GM19043 (cell line): Measurements from ENCODE around the gene FUT7.
"Not testable (repeated sequence)": the region's sequence is repeated elsewhere in the genome, so short reads cannot be mapped to it uniquely, and the experiment has no call there.

Source experiments
- ATAC-seq: cut with Tn5 transposase; IDR thresholded peaks from one replicate; pipeline ENCODE4 v1.9.1; 2021; ENCODE audit warnings: low read depth; ENCODE audit not compliant: unreplicated experiment

The FUT7 gene

DNA sequence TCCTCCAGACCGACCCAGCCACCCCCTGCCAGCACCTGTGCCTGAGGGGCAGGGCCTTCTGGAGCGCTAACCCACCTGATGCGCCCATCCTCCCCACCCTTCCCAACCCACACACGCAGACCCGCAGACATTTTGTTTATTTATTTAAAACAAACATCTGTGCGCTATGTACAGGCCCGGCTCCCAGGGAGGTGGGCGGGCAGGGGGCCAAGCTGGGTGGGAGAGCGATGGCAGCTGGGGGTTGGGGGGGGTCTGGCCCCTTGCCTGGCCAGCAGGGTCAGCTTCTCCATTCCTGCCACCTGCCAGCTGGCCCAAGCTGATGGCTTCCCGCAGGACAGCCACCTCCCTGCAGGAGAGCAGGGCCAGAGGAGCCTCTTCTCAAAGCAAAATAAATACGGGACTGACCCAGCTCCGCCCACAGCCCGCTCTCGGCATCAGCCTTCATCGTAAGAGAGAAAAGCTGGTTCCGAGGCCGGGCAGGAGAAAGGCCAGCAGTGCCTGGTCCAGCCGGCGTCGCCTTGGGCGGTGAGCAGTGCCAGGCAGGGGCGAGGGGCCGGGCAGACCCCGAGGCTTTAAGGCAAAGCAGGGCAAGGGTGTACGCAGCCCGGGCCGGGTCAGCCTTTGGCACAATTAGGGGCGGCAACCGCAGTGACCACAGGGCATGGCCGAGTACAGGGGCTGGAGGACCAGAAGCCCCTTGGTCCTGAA lies 24.6 kb downstream of the FUT7 start:
- no peak for ATAC-seq

DNA sequence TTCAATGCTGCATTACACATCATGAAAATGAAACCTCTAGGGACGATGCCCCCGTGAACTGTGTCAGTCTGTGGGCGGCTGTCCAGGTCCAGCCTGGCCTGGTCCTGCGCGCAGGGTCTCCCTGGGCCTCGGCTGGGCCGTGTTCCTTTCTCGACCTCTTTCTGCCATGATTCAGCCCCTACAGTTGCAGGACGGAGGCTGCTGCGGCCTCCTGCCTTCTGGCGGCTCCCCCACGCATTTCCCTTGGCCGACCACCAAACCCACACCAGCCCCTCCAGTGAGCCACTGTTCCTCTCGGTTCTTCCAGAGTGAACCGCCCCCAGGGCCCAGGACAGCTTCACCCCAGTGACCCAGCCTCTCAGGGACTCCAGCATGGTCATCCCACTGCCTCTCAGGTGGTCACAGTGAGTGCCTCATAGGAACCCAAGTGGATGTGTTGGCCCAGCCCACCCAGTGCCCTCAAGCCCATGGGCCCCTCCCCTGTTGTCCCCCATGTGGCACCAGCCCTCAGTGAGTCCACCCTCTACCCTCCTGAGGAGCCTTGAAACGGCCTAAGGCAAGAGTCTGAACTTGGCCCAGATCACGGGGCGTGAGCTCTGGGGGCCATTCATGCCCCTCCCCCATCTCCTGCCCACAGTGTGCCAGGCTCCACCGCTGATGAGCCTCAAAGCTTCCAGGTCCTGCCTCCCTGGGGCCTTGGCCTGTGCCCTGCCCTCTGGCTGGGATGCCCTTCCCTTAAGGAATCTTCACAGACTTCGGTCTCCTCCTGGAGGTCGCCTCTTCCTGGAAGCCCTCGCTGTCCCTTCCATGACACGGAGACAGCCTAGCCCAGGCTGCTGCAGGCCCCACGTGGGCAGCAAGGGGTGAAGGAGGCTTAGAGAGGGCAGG lies 25.5 kb downstream of the FUT7 start:
- ATAC-seq = no peak

DNA sequence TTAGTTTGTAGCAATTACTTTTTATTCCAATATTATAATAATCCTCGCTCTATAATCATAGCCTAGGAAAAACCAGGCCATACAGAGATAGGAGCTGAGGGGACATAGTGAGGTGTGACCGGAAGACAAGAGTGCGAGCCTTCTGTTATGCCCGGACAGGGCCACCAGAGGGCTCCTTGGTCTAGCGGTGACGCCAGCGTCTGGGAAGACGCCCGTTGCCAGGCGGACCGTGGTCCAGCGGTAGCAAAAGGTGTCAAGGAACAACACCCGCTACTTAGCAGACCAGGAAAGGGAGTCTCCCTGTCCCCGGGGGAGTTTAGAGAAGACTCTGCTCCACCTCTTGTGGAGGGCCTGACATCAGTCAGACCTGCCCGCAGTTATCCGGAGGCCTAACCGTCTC lies 27.6 kb downstream of the FUT7 start:
- not testable (repeated sequence) for ATAC-seq

DNA sequence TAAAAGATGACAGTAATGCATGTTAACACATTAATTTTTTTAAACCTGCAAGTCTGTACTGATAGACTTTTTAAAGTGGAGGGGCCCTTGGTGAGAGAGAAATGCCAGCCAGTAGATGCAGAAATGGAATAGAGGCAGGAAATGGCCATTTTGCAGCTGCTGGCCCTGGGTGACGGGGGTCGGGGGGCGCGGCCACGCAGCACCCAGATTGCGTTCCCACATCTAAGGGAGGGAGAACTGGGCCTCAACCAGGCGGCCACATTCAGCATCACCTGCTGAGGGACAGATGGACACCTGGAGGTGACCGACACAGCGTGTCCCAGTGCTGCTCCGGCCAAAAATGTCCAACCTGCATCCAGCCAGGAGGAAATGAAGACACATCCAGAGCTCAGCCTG lies 29.2 kb downstream of the FUT7 start:
- ATAC-seq = no peak

DNA sequence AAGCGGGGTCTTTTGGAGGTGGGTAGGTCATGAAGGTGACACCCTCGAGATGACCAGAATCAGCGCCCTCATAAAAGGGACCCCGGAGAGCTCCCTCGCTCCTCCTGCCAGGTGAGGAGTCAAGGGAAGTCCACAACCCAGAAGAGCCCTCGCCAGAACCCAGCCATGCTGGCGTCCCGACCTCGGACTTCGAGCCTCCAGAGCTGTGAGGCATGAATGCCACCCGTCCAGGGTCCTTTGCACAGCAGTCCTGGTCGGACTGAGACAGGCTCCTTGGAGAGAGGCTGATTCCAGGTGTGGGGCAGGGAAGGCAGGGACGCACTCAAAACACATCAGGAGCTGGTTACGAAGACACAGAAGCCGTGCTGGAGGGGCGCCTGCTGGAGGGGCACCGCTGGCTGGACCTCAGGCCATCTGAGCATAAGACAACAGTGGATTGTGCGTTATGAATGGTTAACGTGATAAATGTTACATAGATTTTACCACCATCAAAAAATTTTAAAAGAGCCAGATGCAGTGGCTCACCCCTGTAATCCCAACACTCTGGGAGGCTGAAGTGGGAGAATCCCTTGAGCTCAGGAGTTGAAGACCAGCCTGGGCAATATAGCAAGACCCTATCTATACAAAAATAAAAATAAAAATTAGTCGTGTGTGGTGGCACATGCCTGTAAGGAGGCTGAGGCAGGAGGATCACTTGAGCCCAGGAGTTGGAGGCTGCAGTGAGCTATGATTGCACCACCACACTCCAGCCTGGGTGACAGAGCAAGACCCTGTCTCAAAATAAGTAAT lies 29.8 kb downstream of the FUT7 start:
- no peak for ATAC-seq

DNA sequence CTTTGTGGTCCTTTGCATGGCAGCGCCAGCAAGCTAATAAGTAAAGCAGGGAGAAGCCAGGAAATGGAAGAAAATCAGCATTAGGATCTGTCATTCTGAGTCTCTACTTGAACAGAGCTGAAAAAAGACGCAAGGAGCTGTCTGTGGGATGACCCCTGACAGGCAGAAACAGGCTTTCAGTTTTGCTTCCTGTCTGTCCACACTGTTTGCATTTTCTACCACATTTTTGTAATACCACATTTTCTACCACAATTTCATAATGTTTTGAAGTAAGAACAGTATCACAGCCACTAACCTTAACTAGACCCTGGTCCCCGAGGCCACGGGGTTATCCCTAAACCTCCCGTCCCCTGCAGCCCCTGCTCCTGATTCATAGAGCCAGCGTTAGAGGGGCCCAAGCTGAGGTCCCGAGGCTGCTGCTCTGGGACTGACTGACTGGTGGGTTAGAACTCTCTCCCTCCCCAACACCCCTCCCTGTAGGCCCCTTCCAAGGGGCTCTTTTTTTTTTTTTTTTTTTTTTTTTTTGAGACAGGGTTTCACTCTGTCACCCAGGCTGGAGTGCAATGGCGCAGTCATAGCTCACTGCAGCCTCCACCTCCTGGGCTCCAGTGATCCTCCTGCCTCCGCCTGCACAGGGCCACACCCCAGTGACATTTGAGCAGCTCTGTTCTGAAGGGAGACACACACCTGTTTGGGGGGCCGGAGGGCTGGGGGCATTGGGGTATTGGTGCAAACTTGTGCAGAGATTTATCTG lies 31.5 kb downstream of the FUT7 start:
- peak; percentile 67 for ATAC-seq

DNA sequence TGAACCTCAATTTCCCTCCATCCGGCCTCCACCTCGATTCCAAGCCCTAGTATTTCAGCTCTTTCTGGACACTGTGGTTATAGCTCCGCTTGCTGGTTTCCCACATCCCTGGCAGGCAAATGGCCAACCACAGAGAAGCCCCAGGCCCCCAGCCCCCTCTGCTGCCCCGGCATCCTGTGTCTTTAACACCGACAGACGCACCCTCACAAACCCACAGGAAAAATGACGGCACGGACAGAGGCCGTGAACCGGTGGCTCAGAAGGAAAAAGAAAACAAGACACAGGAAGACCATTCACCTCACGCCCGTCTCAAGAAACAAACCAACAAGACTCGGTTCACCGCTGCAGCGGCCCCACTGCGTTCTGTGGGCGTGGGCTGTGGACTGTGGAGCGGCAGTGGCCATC lies 34.1 kb downstream of the FUT7 start:
- ATAC-seq = no peak

DNA sequence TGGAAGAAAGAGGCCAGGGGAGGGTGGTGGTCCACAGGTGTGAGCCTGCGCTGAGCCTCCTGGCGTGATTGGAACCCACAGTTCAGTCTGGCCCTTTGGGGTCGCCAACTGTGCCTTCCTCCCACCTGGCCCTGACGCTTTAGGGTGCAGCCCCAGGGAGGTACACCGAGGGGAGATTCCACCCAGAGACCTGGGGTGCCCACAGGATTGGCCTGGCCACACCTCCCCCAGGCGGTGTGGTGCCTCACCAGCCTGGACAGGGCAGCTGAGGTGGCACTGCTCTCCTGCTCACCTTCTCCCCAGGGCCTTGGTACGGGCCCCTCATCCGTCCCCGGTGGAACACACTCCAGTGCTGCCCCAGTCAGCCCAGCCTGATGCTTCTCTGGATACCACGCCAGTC lies 34.5 kb downstream of the FUT7 start:
- ATAC-seq = no peak

DNA sequence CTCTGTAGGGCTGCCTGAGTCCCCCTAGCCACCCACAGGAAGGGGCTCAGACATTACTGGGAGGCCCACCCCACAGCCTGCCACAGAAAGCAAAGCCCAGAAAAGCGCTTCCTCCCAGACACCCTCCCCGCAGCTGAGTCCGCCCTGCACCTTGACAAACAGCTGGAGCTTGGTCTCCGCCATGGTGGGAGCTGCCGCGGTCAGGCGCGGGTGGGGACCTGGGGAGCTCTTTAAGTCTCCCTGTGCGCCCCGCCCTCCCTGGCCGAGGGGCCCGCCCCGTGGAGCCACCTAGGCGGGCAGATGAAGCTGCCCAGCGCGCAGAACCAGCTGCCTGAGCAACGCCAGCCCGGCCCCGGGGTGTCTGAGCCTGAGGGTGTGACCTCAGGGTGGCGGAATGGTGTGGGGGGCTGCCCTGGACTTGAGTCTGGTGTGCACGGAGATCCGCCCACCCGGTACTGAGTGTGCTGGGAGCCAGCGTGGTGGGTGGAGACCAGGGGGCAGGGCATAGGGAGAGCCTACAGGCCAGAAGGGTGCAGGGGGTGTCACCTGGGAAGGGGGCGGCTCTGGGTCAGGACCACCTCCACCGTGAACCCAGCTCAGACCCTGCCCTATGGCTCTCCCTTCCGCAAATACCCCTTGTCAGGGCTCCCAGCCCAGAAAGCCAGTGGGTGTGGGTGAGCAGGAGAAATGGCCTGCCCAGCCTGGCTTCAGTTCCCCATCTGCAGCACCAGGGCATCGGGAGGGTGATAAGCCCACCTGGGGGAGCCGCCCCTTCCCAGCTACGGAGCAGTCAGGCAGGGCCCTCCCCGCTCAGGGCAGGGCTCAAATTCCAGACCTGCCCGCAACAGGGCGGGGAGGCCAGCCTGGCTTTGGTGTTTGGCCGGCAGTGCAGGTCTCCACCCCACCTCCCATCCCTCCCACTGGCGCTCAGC lies 35.3 kb downstream of the FUT7 start, which contains the start of gene CLIC3:
CLIC3 (minus strand) TSS at position 208 of the 932 bp plus-strand sequence; CDS start at position 183, 25 bp downstream.
- ATAC-seq = no peak

DNA sequence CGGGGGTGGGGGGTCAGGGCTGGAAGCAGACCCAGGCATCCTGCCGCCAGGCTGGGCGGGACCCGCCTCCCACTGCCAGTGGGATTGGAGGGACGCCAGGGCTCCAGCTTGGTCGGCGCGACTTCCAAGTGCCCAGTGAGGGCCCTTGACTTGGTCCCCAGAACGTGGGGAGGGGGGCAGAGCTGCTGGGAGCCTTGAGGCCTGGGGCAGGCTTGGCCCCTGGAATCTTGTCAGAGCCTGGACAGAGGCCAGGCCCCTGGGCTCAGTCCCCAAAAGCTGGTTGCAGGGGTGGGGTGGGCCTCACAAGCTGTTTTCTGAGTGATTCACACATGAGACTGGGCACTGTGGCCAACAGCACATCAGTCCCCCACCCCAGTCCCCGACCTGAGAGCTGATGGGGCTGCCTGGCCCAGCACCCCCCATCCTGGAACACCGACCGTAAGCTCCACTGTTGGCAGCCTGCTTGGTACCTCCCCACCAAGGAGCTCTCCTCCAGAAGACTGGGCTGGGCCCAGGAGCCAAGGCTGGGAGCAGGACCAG lies 36.0 kb downstream of the FUT7 start:
- no peak for ATAC-seq

DNA sequence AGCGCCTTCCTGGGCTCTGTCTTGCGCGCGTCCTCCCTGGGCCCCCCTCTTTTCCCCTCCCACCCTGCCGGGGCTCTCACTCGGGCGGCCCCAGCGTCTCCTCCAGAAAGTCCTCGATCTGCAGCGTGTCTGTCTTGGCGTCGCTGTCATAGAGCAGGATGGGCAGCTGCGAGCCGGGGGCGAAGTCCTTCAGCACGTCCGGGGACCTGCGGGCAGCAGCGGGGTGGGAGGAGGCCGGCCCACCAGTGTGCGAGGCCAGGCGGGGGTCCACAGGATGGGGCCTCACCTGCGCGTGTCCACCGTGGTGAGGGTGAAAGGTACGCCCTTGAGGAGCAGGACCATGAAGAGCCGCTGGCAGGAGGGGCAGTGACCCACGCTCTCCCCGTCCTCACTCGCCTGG lies 36.5 kb downstream of the FUT7 start:
- no peak for ATAC-seq

DNA sequence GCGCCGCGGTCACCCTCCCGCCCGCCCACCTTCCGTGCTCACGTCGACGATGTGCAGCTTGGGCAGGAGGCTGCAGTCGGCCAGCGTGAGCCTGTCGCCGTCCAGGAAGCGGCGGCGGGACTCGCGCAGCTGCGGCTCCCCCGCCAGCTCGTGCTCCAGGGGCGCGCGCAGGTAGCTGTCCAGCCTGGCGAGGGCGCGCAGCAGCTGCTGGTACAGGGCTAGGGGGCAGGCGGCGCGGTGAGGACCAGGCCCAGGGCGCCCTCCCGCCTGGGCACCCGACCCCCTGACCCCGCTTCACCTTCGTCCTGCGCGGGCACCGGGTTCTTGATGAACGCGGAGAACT lies 37.0 kb downstream of the FUT7 start:
- no peak for ATAC-seq

DNA sequence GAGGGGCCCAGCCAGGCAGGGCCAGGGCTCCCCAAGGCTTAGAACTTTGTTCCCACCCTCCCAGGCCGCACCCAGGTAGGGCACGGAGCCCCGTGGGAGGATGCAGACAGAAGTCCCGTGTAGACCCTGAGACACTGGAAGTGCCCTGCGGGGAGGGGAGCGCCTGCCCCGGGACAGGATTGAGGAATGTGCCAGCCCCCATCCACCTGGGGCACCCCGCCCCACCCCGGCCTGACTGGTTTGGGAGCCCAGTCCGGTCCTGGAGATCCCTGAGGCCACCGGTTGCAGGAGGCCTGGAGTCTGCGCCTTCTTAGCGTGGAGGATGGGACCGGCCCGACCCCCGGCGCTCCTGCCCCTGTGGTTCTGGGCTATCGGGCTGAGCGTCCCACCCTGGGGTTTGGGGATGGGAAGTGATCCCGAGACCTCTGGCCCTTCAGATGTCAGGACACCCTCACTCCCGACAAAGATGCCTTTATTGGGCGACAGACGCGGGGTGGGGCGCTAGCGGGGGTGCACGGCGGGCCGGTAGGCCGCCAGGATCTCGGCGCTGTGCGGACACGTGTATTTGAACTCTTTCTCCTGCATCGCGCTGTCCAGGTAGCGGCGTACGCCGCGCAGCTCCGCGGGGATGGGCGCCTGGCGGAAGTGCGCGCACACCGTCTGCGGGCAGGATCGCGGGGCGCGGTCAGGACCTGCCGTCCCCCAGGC lies 37.6 kb downstream of the FUT7 start:
- no peak for ATAC-seq

DNA sequence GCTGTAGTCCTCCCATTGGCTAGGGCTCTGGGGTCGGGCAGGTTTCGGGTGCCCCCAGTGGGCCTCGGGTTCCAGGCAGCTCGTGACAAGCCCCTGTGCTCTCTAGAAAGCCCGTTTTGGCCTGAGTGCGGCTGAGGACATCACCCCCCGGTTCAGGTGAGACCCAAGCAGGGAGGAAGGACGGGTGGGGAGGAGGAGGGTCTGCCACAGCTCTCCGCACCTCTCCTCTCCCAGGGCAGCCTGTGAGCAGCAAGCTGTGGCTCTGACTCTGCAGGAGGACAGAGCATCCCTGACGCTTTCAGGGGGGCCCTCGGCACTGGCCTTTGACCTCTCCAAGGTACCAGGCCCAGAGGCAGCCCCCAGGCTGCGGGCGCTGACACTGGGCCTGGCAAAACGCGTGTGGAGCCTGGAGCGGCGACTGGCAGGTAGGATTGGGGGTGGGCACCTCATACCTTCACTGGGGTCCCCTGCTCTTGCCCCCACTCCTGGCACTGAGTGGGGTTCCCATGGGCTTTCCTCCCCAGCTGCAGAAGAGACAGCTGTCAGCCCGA lies 39.0 kb downstream of the FUT7 start:
- ATAC-seq = no peak

DNA sequence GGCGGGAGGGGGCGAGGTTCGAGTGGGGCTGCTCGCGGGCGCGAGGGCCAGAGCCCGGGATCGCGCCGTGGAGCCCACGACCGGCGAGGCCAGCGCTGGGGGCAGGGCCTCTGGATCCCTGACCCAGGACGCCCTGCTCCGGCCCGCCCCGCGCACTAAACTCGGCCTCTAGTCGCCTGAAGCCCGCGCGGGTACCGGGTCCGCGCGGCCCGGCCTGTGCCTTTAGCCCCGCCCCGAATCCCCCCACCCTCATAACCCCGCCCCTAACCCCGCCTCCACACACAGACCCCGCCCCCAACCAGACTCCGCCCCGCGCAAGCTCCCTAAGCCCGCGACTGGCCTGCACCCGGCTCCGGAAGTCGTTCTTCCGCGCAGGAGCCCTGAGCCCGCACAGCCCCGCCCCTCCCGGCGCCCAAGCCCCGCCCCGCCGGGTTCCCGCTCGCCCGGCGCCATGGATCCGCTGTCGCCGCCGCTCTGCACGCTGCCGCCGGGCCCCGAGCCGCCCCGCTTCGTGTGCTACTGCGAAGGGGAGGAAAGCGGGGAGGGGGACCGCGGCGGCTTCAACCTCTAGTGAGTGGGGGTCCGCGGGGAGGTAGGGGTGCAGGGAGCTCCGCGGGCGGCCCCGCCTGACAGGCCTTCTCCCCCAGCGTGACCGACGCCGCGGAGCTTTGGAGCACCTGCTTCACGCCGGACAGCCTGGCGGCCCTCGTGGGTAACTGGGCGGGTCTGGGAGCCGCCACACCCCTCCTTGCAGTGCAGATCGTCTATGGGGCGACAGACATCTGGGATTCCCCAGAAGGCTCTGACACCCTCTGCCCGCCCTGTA lies 39.7 kb downstream of the FUT7 start, which contains the start of gene PAXX:
PAXX (plus strand) TSS at position 430 of the 826 bp plus-strand sequence; CDS start at position 452, 22 bp downstream.
- ATAC-seq = peak; percentile 68

DNA sequence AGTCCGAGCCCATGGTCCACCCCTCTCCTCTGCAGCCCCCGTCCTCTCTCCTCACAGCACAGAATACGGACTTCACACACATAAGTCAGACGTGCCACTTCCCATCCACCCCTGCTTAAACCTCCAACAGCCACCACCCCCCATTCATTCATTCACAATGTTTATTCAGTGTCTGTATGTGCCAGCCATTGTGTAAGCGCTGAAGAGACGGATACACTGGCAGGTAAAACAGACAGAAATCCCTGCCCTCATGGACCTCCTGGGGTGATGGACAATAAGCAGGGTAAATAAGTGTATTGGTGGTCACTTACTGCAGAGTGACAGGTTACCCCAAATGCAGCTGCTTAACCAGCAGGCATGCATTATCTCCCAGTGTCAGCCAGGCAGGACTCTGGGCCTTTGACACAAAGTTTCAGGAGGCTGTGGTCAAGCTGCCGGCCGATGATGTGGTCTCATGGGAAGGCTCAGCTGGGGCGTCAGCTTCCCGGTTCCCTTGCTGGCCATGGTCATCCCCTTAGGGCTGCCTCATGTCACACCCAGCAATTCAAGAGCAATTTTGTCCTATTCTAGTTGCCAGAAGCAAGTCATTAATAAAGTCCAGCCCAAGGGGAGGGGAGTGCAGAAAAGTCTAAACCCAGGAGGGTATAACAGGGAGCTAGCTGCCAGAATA lies 41.5 kb downstream of the FUT7 start:
- ATAC-seq = no peak

DNA sequence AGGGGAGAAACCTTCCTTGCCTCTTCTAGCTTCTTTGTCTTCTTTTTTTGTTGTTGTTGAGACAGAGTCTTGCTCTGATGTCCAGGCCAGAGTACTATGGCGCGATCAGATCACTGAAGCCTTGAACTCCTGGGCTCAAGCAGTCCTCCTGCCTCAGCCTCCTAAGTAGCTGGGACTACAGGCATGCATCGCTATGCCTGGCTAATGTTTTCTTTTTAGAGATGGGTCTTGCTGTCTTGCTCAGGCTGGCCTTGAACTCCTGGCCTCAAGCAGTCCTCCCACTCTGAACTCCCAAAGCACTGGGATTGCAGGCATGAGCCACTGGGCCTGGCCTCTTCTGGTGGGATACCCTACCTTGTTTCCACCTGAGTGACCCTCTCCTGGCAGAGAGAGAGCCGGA lies 43.0 kb downstream of the FUT7 start:
- no peak for ATAC-seq
